Astrocyte (in vitro differentiated cells and primary cell): ENCODE data around the gene DIAPH2.

ENCODE experiments used
- EZH2 ChIP-seq: IDR thresholded peaks from 2 replicates; pipeline ENCODE4 v1.6.1; 2012; ENCODE audit warnings: mild to moderate bottlenecking, low read length, inconsistent platforms; ENCODE audit not compliant: insufficient read depth
- TF ChIP-seq, protein P1 (sequence below): IDR thresholded peaks from 2 replicates; pipeline ENCODE4 v1.5.1; 2011; ENCODE audit warnings: low read depth, mild to moderate bottlenecking, inconsistent platforms, low read length, moderate library complexity; ENCODE audit not compliant: insufficient read depth

GRCh38 chrX:96729053-96729452 lies 44.4 kb downstream of the DIAPH2 start:
- TF ChIP-seq, protein P1, sequence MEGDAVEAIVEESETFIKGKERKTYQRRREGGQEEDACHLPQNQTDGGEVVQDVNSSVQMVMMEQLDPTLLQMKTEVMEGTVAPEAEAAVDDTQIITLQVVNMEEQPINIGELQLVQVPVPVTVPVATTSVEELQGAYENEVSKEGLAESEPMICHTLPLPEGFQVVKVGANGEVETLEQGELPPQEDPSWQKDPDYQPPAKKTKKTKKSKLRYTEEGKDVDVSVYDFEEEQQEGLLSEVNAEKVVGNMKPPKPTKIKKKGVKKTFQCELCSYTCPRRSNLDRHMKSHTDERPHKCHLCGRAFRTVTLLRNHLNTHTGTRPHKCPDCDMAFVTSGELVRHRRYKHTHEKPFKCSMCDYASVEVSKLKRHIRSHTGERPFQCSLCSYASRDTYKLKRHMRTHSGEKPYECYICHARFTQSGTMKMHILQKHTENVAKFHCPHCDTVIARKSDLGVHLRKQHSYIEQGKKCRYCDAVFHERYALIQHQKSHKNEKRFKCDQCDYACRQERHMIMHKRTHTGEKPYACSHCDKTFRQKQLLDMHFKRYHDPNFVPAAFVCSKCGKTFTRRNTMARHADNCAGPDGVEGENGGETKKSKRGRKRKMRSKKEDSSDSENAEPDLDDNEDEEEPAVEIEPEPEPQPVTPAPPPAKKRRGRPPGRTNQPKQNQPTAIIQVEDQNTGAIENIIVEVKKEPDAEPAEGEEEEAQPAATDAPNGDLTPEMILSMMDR: no peak
- no peak for TF ChIP-seq EZH2
